Measurements from ENCODE around the gene RPL22. TPM values are rescaled to one million over a fixed set of nuclear protein-coding genes. Genes with fewer than 3 reads are reported as not detected.

The RPL22 gene
- total and polyA plus RNA-seq, 2 of the 8 experiments (the other 6 are each of a cell fraction or from before 2014, with no cell fraction given): 133 to 521 TPM

- Histone ChIP-seq H3K23ac (ENCODE audit: insufficient read length) (no peak overlapping the region), H3K4ac (replicated peaks; ENCODE audit: insufficient read length, low read depth, low read length) (no peak overlapping the region), H3K79me1 (ENCODE audit: low read depth, low read length) (no peaks in the 10 kb centered on the region), H3K27ac (ENCODE audit: low read depth, low read length) (no peak overlapping the region), H4K8ac (ENCODE audit: extremely low read depth, insufficient read depth, low read length) (no peak overlapping the region; the same call in 1 of the 2 replicates), H4K5ac (ENCODE audit: insufficient read length, low read depth, low read length) (no peak overlapping the region), H4K91ac (replicated peaks; ENCODE audit: insufficient read length, low read length) (no peak overlapping the region), H2BK15ac (ENCODE audit: low read length) (no peak overlapping the region), H3K56ac (replicated peaks; ENCODE audit: insufficient read length, low read depth, low read length) (no peak overlapping the region), H3K9me3 (ENCODE audit: insufficient read depth in 2 of 2, low read depth in 1 of 2, low read length in 1 of 2) (no peaks in the 10 kb centered on the region), H3K4me1 (replicated peaks in 1 of 4; ENCODE audit: control insufficient read depth in 3 of 4, insufficient read depth in 4 of 4, low read length in 3 of 4) (peaks cover 0 to 11% (median under 1%) of the 10 kb centered on the region in 4 experiments; a peak in 2 of 7 replicates), H4K20me1 (replicated peaks in 1 of 2; ENCODE audit: control insufficient read depth in 1 of 2, insufficient read depth in 2 of 2, low read length in 2 of 2) (no peaks in the 10 kb centered on the region), H2BK12ac (ENCODE audit: low read depth, low read length) (no peak overlapping the region), H3K36me3 (ENCODE audit: control insufficient read depth in 2 of 4, insufficient read depth in 4 of 4, low read length in 3 of 4) (no peaks in the 10 kb centered on the region; a peak in 1 of 8 replicates), H3K79me2 (ENCODE audit: control insufficient read depth in 1 of 2, insufficient read depth in 2 of 2, low read length in 2 of 2) (no peaks in the 10 kb centered on the region), H2BK20ac (ENCODE audit: low read length) (no peak overlapping the region), H3K9ac (replicated peaks in 1 of 4; ENCODE audit: extremely low read depth in 1 of 4, low read depth in 3 of 4, low read length in 3 of 4) (no peak overlapping the region), H2BK5ac (ENCODE audit: low read depth, low read length) (no peak overlapping the region), H2AK5ac (ENCODE audit: low read depth, low read length) (no peak overlapping the region; the same call in 1 of the 2 replicates), H3K23me2 (ENCODE audit: low read depth, low read length) (no peaks in the 10 kb centered on the region), H2BK120ac (replicated peaks; ENCODE audit: low read depth, low read length) (no peak overlapping the region), H3K4me2 (ENCODE audit: insufficient read depth in 1 of 2, low read depth in 2 of 2, low read length in 2 of 2) (no peak overlapping the region), H3K18ac (ENCODE audit: extremely low read depth, low read length) (no peak overlapping the region), H2AFZ (ENCODE audit: low read length) (no peak overlapping the region), H3K14ac (ENCODE audit: insufficient read length) (no peak overlapping the region), H3K27me3 (replicated peaks in 1 of 4; ENCODE audit: control insufficient read depth in 3 of 4, extremely low read depth in 1 of 4, insufficient read depth in 3 of 4, low read length in 3 of 4) (peaks cover 0 to 2% (median 0%) of the 10 kb centered on the region in 4 experiments; a peak in 1 of 7 replicates), H3K4me3 (ENCODE audit: extremely low read depth in 1 of 4, insufficient read depth in 2 of 4, low read depth in 3 of 4, low read length in 4 of 4) (no peak overlapping the region)
- ChIA-PET POLR2A (ENCODE audit: partially characterized antibody) (no interaction called here), CTCF (ENCODE audit: partially characterized antibody) (interaction anchor here (0.6 to 2.1 kb wide), 12 partner anchors 10 to 61 kb away, joined by 3 to 8 read pairs (median 5); no protein-coding TSS in a partner anchor)
- no peak for DNase-seq (ENCODE audit: low read depth in 1 of 2, low spot score in 2 of 2)
- no peak for FAIRE-seq
- WGBS, 2 experiments (ENCODE audit: extremely low coverage in 1 of 2, insufficient coverage in 1 of 2, insufficient read length in 1 of 2, insufficient replicate concordance in 2 of 2, low coverage in 1 of 2, low lambda C conversion rate in 2 of 2, missing lambda C conversion rate in 1 of 2): 93% methylated on average over 32 of the region's 33 CpGs; no CpG with 5 or more reads in 1 of the 2 experiments
- TF ChIP-seq TEAD4 (IDR thresholded peaks at IDR 0.05; ENCODE audit: low read depth, low read length): no peak
- TF ChIP-seq SIX5 (IDR thresholded peaks at IDR 0.05; ENCODE audit: low read depth, low read length): no peak
- TF ChIP-seq NRF1 (IDR thresholded peaks at IDR 0.05; ENCODE audit: low read depth, low read length): no peak
- no peak for TF ChIP-seq TAF7 (optimal IDR thresholded peaks at IDR 0.05; ENCODE audit: borderline replicate concordance, low read depth, low read length)
- TF ChIP-seq KDM4A (IDR thresholded peaks at IDR 0.05; ENCODE audit: low read depth, low read length, severe bottlenecking): no peak
- TF ChIP-seq, protein P1, sequence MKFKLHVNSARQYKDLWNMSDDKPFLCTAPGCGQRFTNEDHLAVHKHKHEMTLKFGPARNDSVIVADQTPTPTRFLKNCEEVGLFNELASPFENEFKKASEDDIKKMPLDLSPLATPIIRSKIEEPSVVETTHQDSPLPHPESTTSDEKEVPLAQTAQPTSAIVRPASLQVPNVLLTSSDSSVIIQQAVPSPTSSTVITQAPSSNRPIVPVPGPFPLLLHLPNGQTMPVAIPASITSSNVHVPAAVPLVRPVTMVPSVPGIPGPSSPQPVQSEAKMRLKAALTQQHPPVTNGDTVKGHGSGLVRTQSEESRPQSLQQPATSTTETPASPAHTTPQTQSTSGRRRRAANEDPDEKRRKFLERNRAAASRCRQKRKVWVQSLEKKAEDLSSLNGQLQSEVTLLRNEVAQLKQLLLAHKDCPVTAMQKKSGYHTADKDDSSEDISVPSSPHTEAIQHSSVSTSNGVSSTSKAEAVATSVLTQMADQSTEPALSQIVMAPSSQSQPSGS (IDR thresholded peaks at IDR 0.05; ENCODE audit: low read length): no peak
- no peak for TF ChIP-seq EZH2 (IDR thresholded peaks at IDR 0.05; ENCODE audit: low read depth, low read length, severe bottlenecking)
- TF ChIP-seq CREB1 (IDR thresholded peaks at IDR 0.05): no peak
- TF ChIP-seq SP1 (IDR thresholded peaks at IDR 0.05; ENCODE audit: low read depth, low read length): no peak
- TF ChIP-seq RNF2 (IDR thresholded peaks at IDR 0.05; ENCODE audit: borderline replicate concordance, low read depth, low read length, missing control alignments, poor library complexity, severe bottlenecking): no peak
- no peak for TF ChIP-seq JUN (IDR thresholded peaks at IDR 0.05; ENCODE audit: low read depth, low read length)
- TF ChIP-seq CBX5 (IDR thresholded peaks at IDR 0.05; ENCODE audit: low read depth, low read length): no peak
Observed at GRCh38 chr1:6142036-6142621, 57.3 kb downstream of the RPL22 start.
